Kidney (tissue), 14 donors: Measurements from ENCODE around the gene ARFGEF3. TPM values are rescaled to one million over a fixed set of nuclear protein-coding genes. Genes with fewer than 3 reads are reported as not detected.

Source experiments
- DNase-seq, 5 donors: peaks; one replicate each; pipeline ENCODE4 v3.0.0-alpha.2; 2013 to 2020
- FAIRE-seq: peaks from 2 replicates; lab custom pipeline; 2012; peaks lifted over from hg19 to GRCh38; lab: Jason Lieb, UNC
- H3K27ac ChIP-seq, 2 donors: one replicate each; pipeline ENCODE4 v1.7.0; 2013; ENCODE audit warnings: low read depth in 2 of 2, low read length in 2 of 2, inconsistent platforms in 1 of 2
- H3K27me3 ChIP-seq: one replicate; pipeline ENCODE4 v1.7.1; 2013; ENCODE audit warnings: low read length, inconsistent platforms; ENCODE audit not compliant: control insufficient read depth, insufficient read depth
- H3K36me3 ChIP-seq, 3 donors: one replicate each; pipeline versions ENCODE4 v1.7.0 to v1.7.1; 2013; ENCODE audit warnings: low read length in 3 of 3, control low read depth in 1 of 3, inconsistent platforms in 1 of 3; ENCODE audit not compliant: insufficient read depth in 3 of 3, control insufficient read depth in 2 of 3
- H3K4me1 ChIP-seq, 3 donors: one replicate each; pipeline versions ENCODE4 v1.7.0 to v1.7.1; 2013; ENCODE audit warnings: low read length in 3 of 3, inconsistent platforms in 1 of 3, low read depth in 1 of 3; ENCODE audit not compliant: control insufficient read depth in 2 of 3, insufficient read depth in 2 of 3
- H3K4me3 ChIP-seq, 3 donors: one replicate each; pipeline versions ENCODE4 v1.7.0 to v1.8.1; 2013; ENCODE audit warnings: low read length in 3 of 3, control low read depth in 1 of 3, inconsistent platforms in 1 of 3
- H3K9ac ChIP-seq, 3 donors: one replicate each; pipeline versions ENCODE4 v1.7.0 to v1.7.1; 2013; ENCODE audit warnings: low read length in 3 of 3, control low read depth in 1 of 3, inconsistent platforms in 1 of 3
- H3K9me3 ChIP-seq, 3 donors: one replicate each; pipeline versions ENCODE4 v1.7.0 to v1.7.1; 2013; ENCODE audit warnings: low read length in 3 of 3, control low read depth in 1 of 3, inconsistent platforms in 1 of 3; ENCODE audit not compliant: control insufficient read depth in 2 of 3, insufficient read depth in 1 of 3
- CTCF ChIP-seq: IDR thresholded peaks from 3 replicates; pipeline ENCODE4 v1.5.1; 2012; ENCODE audit warnings: mild to moderate bottlenecking, moderate library complexity, borderline replicate concordance; ENCODE audit not compliant: insufficient read depth; ENCODE audit errors: extremely low read depth
- intact Hi-C: fragments of 100-400 bp; cut with DNase I; formaldehyde crosslinking; loops from one replicate; pipeline ENCODE4 v1.11.1; 2022
- polyA plus RNA-seq: library from polyadenylated mRNA; stranded (reverse); fragments of 350-450 nt; fragmentation: Illumina TruSeq; extraction: RNeasy Lipid Tissue Mini Kit (QIAGEN cat#74804); gene quantifications from one replicate; pipeline ENCODE4 v1.2.3, GENCODE V29; 2014; ENCODE audit warnings: low read depth, low replicate concordance; ENCODE audit not compliant: insufficient read depth
- total RNA-seq: library from RNA; stranded (reverse); fragmentation: NEBNext Ultra II Directional; extraction: Animal tissue kit (Norgen Biotek cat#: 25700); gene quantifications from one replicate; pipeline ENCODE4 v1.2.1, GENCODE V29; 2021
- donor health status: control.
- donor health status: control.
- donor health status: control.
- donor health status: control.
- donor health status: control.
- donor health status: DM: yes; HTN: yes; CAD: no.
- donor health status: Normal renal cell carcinoma (clear cell type).

The ARFGEF3 gene
- total and polyA plus RNA-seq, 2 donors from 2014 or later = 1.2 to 7.8 TPM

- Histone ChIP-seq H3K27ac (no peak overlapping the region), H3K27me3 (no peaks in the 10 kb centered on the region), H3K36me3 (no peaks in the 10 kb centered on the region), H3K4me3 (no peak overlapping the region), H3K9me3 (no peaks in the 10 kb centered on the region), H3K9ac (no peak overlapping the region), H3K4me1 (no peaks in the 10 kb centered on the region)
- FAIRE-seq (no peak), DNase-seq (no peak)
- intact Hi-C loops = no loop called here
- no peak for TF ChIP-seq CTCF
Observed at GRCh38 chr6:138219398-138219797, 57.7 kb downstream of the ARFGEF3 start.

GRCh38 chr6:138219901-138220300 is 58.2 kb downstream of the ARFGEF3 start:
- H3K36me3 ChIP-seq = no peaks in the 10 kb centered on the region
- FAIRE-seq = no peak
- intact Hi-C loops = no loop called here

GRCh38 chr6:138222901-138223546 is 61.3 kb downstream of the ARFGEF3 start:
- H3K27ac ChIP-seq = no peak overlapping the region
- DNase-seq = no peak
- no peak for FAIRE-seq
- H3K36me3 ChIP-seq = no peaks in the 10 kb centered on the region
- no peaks in the 10 kb centered on the region for H3K9me3 ChIP-seq
- intact Hi-C loops = no loop called here
- H3K9ac ChIP-seq = no peak overlapping the region
- no peaks in the 10 kb centered on the region for H3K4me1 ChIP-seq
- no peaks in the 10 kb centered on the region for H3K27me3 ChIP-seq
- H3K4me3 ChIP-seq = no peak overlapping the region
- TF ChIP-seq CTCF = no peak

More at GRCh38 chr6:138219901-138220300, 58.2 kb downstream of the ARFGEF3 start:
- no peaks in the 10 kb centered on the region for H3K27me3 ChIP-seq
- H3K4me1 ChIP-seq = no peaks in the 10 kb centered on the region
- no peak overlapping the region for H3K4me3 ChIP-seq
- no peak for DNase-seq
- H3K27ac ChIP-seq = no peak overlapping the region
- no peak for TF ChIP-seq CTCF
- H3K9ac ChIP-seq = no peak overlapping the region
- no peaks in the 10 kb centered on the region for H3K9me3 ChIP-seq

GRCh38 chr6:138225953-138226352 is 64.2 kb downstream of the ARFGEF3 start:
- intact Hi-C loops = no loop called here

More at GRCh38 chr6:138225953-138226352, 64.2 kb downstream of the ARFGEF3 start:
- Histone ChIP-seq H3K4me1 (no peaks in the 10 kb centered on the region), H3K27me3 (no peaks in the 10 kb centered on the region), H3K9ac (no peak overlapping the region), H3K36me3 (no peaks in the 10 kb centered on the region), H3K4me3 (no peak overlapping the region), H3K27ac (no peak overlapping the region), H3K9me3 (no peaks in the 10 kb centered on the region)
- FAIRE-seq = no peak
- DNase-seq = no peak
- TF ChIP-seq CTCF = no peak
